Medulla oblongata (tissue), 1 donor: Measurements from ENCODE around the gene CCDC177.
A peak's percentile ranks its signal among the peaks of the same experiment; 100 is the strongest.

ENCODE experiments used
- DNase-seq: peaks from one replicate; pipeline ENCODE4 v3.0.0-alpha.2; 2015; ENCODE audit errors: extremely low spot score

The CCDC177 gene

GRCh38 chr14:69574263-69574953 is at the start of gene CCDC177:
CCDC177 (minus strand) TSS chr14:69574871; CDS start chr14:69573622, 1,249 bp downstream.
- no peak for DNase-seq

GRCh38 chr14:69624136-69624535 is 49.5 kb upstream of the CCDC177 start:
- DNase-seq: no peak

- DNase-seq: no peak
Observed at GRCh38 chr14:69620981-69621380, 46.3 kb upstream of the CCDC177 start.

GRCh38 chr14:69620211-69620611 is 45.5 kb upstream of the CCDC177 start:
- DNase-seq: no peak

GRCh38 chr14:69619012-69619411 is 44.3 kb upstream of the CCDC177 start:
- DNase-seq: no peak

- DNase-seq: no peak
Observed at GRCh38 chr14:69617796-69618195, 43.1 kb upstream of the CCDC177 start.

- DNase-seq: no peak
Observed at GRCh38 chr14:69616408-69616773, 41.7 kb upstream of the CCDC177 start.

- DNase-seq: peak; percentile 90
Observed at GRCh38 chr14:69615496-69616407, 41.1 kb upstream of the CCDC177 start.

- DNase-seq: no peak
Observed at GRCh38 chr14:69615121-69615495, 40.4 kb upstream of the CCDC177 start.

- peak; percentile 88 for DNase-seq
Observed at GRCh38 chr14:69614592-69614991, 39.9 kb upstream of the CCDC177 start.

GRCh38 chr14:69613312-69614073 is 38.8 kb upstream of the CCDC177 start:
- DNase-seq: no peak

- DNase-seq: peak; percentile 48
Observed at GRCh38 chr14:69612783-69613130, 38.1 kb upstream of the CCDC177 start.

- DNase-seq: peak; percentile 55
Observed at GRCh38 chr14:69612014-69612782, 37.5 kb upstream of the CCDC177 start.

- peak; percentile 90 for DNase-seq
Observed at GRCh38 chr14:69611172-69612013, 36.7 kb upstream of the CCDC177 start, which contains the start of gene SUSD6. SUSD6 (plus strand) TSS chr14:69611596; CDS start chr14:69658593, 46,997 bp downstream.

- DNase-seq: no peak
Observed at GRCh38 chr14:69610874-69611171, 36.2 kb upstream of the CCDC177 start.

GRCh38 chr14:69610020-69610873 is 35.6 kb upstream of the CCDC177 start:
- DNase-seq: no peak

GRCh38 chr14:69606258-69607184 is 31.9 kb upstream of the CCDC177 start:
- DNase-seq: no peak

- DNase-seq: no peak
Observed at GRCh38 chr14:69605738-69606137, 31.1 kb upstream of the CCDC177 start.
